ENCODE data around the gene PRLR.

DNA sequence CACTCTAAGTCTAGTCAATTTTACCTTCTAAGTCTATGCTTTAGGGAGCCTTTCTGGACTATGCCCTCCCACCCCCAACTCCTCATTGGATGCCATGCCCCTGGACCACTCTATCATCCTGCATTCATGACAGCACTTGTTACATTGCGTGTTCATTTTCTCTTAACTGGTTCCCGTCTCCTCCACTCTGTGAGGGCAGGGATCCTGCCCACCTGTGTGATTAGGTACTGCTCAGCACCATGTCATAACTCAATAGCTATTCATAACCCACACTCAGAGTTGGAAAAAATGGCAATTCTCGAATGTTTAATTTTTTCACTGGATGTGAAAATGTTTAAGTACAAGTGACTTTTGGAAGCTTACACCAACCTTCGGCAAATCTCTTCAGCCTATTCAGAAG lies 88.5 kb downstream of the PRLR start:
- TF ChIP-seq, protein P1, sequence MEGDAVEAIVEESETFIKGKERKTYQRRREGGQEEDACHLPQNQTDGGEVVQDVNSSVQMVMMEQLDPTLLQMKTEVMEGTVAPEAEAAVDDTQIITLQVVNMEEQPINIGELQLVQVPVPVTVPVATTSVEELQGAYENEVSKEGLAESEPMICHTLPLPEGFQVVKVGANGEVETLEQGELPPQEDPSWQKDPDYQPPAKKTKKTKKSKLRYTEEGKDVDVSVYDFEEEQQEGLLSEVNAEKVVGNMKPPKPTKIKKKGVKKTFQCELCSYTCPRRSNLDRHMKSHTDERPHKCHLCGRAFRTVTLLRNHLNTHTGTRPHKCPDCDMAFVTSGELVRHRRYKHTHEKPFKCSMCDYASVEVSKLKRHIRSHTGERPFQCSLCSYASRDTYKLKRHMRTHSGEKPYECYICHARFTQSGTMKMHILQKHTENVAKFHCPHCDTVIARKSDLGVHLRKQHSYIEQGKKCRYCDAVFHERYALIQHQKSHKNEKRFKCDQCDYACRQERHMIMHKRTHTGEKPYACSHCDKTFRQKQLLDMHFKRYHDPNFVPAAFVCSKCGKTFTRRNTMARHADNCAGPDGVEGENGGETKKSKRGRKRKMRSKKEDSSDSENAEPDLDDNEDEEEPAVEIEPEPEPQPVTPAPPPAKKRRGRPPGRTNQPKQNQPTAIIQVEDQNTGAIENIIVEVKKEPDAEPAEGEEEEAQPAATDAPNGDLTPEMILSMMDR (IDR thresholded peaks at IDR 0.05): no peak
- TF ChIP-seq ZFX (IDR thresholded peaks at IDR 0.05; ENCODE audit: borderline replicate concordance): no peak

Measured in 22Rv1 (cell line).